ENCODE results near the gene RNF152.

DNA sequence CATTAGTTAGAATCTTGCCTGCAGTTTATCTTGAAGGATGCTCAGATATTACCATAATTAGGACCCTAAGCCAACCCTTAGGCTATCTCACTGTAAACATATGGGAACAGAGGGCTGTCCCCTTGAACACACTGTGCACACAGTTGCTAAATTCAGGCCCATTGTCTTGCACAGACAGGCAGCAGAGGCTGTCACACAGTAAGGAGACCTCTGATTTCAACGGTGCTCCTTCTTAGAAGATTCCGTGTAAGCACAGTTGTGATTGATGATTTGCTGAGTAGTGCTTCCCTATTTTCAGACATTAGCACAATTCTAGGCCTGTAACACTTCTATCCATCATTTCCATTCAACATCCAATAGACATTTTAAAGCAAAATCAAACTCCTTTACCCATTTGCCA lies 108.0 kb downstream of the RNF152 start:
- TF ChIP-seq PBX3 (CRISPR knock-in tag; IDR thresholded peaks at IDR 0.05; ENCODE audit: borderline replicate concordance) (no peak), RELA (CRISPR knock-in tag; IDR thresholded peaks at IDR 0.05) (no peak), GPN1 (CRISPR knock-in tag; IDR thresholded peaks at IDR 0.05; ENCODE audit: borderline replicate concordance) (no peak), ZNF530 (CRISPR knock-in tag; IDR thresholded peaks at IDR 0.05; ENCODE audit: low read depth) (no peak), ARID5B (CRISPR knock-in tag; IDR thresholded peaks at IDR 0.05) (no peak), POLR2A (IDR thresholded peaks at IDR 0.05; ENCODE audit: insufficient read depth in 1 of 2, low read depth in 2 of 2, low read length in 2 of 2) (no peak), PCBP1 (IDR thresholded peaks at IDR 0.05; ENCODE audit: borderline replicate concordance, low read depth, low read length) (no peak)
- TF ChIP-seq, protein P1, sequence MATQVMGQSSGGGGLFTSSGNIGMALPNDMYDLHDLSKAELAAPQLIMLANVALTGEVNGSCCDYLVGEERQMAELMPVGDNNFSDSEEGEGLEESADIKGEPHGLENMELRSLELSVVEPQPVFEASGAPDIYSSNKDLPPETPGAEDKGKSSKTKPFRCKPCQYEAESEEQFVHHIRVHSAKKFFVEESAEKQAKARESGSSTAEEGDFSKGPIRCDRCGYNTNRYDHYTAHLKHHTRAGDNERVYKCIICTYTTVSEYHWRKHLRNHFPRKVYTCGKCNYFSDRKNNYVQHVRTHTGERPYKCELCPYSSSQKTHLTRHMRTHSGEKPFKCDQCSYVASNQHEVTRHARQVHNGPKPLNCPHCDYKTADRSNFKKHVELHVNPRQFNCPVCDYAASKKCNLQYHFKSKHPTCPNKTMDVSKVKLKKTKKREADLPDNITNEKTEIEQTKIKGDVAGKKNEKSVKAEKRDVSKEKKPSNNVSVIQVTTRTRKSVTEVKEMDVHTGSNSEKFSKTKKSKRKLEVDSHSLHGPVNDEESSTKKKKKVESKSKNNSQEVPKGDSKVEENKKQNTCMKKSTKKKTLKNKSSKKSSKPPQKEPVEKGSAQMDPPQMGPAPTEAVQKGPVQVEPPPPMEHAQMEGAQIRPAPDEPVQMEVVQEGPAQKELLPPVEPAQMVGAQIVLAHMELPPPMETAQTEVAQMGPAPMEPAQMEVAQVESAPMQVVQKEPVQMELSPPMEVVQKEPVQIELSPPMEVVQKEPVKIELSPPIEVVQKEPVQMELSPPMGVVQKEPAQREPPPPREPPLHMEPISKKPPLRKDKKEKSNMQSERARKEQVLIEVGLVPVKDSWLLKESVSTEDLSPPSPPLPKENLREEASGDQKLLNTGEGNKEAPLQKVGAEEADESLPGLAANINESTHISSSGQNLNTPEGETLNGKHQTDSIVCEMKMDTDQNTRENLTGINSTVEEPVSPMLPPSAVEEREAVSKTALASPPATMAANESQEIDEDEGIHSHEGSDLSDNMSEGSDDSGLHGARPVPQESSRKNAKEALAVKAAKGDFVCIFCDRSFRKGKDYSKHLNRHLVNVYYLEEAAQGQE (IDR thresholded peaks at IDR 0.05; ENCODE audit: borderline replicate concordance in 1 of 2, low read depth in 1 of 2, low read length in 2 of 2) = no peak
- TF ChIP-seq, protein P2, sequence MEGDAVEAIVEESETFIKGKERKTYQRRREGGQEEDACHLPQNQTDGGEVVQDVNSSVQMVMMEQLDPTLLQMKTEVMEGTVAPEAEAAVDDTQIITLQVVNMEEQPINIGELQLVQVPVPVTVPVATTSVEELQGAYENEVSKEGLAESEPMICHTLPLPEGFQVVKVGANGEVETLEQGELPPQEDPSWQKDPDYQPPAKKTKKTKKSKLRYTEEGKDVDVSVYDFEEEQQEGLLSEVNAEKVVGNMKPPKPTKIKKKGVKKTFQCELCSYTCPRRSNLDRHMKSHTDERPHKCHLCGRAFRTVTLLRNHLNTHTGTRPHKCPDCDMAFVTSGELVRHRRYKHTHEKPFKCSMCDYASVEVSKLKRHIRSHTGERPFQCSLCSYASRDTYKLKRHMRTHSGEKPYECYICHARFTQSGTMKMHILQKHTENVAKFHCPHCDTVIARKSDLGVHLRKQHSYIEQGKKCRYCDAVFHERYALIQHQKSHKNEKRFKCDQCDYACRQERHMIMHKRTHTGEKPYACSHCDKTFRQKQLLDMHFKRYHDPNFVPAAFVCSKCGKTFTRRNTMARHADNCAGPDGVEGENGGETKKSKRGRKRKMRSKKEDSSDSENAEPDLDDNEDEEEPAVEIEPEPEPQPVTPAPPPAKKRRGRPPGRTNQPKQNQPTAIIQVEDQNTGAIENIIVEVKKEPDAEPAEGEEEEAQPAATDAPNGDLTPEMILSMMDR (CRISPR knock-in tag; IDR thresholded peaks at IDR 0.05) = no peak
- TF ChIP-seq, protein P3, sequence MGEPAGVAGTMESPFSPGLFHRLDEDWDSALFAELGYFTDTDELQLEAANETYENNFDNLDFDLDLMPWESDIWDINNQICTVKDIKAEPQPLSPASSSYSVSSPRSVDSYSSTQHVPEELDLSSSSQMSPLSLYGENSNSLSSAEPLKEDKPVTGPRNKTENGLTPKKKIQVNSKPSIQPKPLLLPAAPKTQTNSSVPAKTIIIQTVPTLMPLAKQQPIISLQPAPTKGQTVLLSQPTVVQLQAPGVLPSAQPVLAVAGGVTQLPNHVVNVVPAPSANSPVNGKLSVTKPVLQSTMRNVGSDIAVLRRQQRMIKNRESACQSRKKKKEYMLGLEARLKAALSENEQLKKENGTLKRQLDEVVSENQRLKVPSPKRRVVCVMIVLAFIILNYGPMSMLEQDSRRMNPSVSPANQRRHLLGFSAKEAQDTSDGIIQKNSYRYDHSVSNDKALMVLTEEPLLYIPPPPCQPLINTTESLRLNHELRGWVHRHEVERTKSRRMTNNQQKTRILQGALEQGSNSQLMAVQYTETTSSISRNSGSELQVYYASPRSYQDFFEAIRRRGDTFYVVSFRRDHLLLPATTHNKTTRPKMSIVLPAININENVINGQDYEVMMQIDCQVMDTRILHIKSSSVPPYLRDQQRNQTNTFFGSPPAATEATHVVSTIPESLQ (CRISPR knock-in tag; conservative IDR thresholded peaks at IDR 0.05) = no peak
- TF ChIP-seq, protein P4, sequence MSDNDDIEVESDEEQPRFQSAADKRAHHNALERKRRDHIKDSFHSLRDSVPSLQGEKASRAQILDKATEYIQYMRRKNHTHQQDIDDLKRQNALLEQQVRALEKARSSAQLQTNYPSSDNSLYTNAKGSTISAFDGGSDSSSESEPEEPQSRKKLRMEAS (IDR thresholded peaks at IDR 0.05) = no peak
